ENCODE results near the gene KRT36. TPM values are rescaled to one million over a fixed set of nuclear protein-coding genes. Genes with fewer than 3 reads are reported as not detected.

Gene KRT36
- not detected in 2 replicates for total RNA-seq (2014; rRNA removed; shearing (Covaris generic))
- polyA plus RNA-seq (2016; fragmentation: Nextera tagmentation; extraction: Ambion mirVana): not detected in 2 replicates
- long read RNA-seq: 0 reads

- no peaks in the 10 kb centered on the region for H3K36me3 ChIP-seq (ENCODE audit: insufficient read depth)
- DNase-seq (ENCODE audit: low spot score): no peak
- Mint-ChIP-seq H3K9me3 (no peaks in the 10 kb centered on the region), H3K36me3 (ENCODE audit: low read depth) (no peaks in the 10 kb centered on the region), H3K27me3 (ENCODE audit: insufficient read depth, low read depth, poor library complexity) (peaks cover 26% of the 10 kb centered on the region), H3K4me3 (no peak within 1 kb of the TSS), H3K4me1 (no peaks in the 10 kb centered on the region), H3K27ac (no peak within 1 kb of the TSS)
- no peak within 1 kb of the TSS for H3K4me2 ChIP-seq
- TF ChIP-seq ETS1 (IDR thresholded peaks at IDR 0.05): no peak
- no peaks in the 10 kb centered on the region; the same call in 1 of the 2 replicates for H3K9me2 ChIP-seq (ENCODE audit: insufficient read depth)
- H3K79me2 ChIP-seq (replicated peaks; ENCODE audit: insufficient read depth): no peaks in the 10 kb centered on the region
- no peak within 1 kb of the TSS for H2AFZ ChIP-seq
- ATAC-seq: no peak
- no peaks in the 10 kb centered on the region for H3K27me3 ChIP-seq (ENCODE audit: insufficient read depth)
- H3K4me1 ChIP-seq (ENCODE audit: insufficient read depth): no peaks in the 10 kb centered on the region
- H3F3A ChIP-seq (replicated peaks; ENCODE audit: low read depth): no peaks in the 10 kb centered on the region
- H3K27ac ChIP-seq (ENCODE audit: low read depth): no peak within 1 kb of the TSS
- no peak within 1 kb of the TSS for H3K4me3 ChIP-seq
- no peaks in the 10 kb centered on the region for H4K20me1 ChIP-seq (replicated peaks; ENCODE audit: insufficient read depth)
Measured at GRCh38 chr17:41489531-41489930, at the start of gene KRT36. TSS of gene KRT36 (minus strand) at chr17:41489910. CDS start at chr17:41489864, 46 bp downstream.

- Histone ChIP-seq H3K4me1 (ENCODE audit: insufficient read depth) (peaks cover 4% of the 10 kb centered on the region), H3F3A (replicated peaks; ENCODE audit: low read depth) (no peaks in the 10 kb centered on the region), H2AFZ (peak overlapping the region; percentile 52; the same call in 1 of the 2 replicates), H3K9me2 (ENCODE audit: insufficient read depth) (no peaks in the 10 kb centered on the region), H3K27me3 (ENCODE audit: insufficient read depth) (no peaks in the 10 kb centered on the region), H4K20me1 (replicated peaks; ENCODE audit: insufficient read depth) (no peaks in the 10 kb centered on the region), H3K36me3 (ENCODE audit: insufficient read depth) (no peaks in the 10 kb centered on the region), H3K79me2 (replicated peaks; ENCODE audit: insufficient read depth) (no peaks in the 10 kb centered on the region), H3K4me2 (0 out of 2 replicates have a peak overlapping the region, but pooled peaks have one; percentile 38), H3K27ac (ENCODE audit: low read depth) (no peak overlapping the region), H3K4me3 (no peak overlapping the region)
- peaks cover 41% of the 10 kb centered on the region for H3K4me1 Mint-ChIP-seq
- no peak for DNase-seq (ENCODE audit: low spot score)
- H3K4me3 Mint-ChIP-seq: no peak overlapping the region
- no peaks in the 10 kb centered on the region for H3K36me3 Mint-ChIP-seq (ENCODE audit: low read depth)
- H3K27me3 Mint-ChIP-seq (ENCODE audit: insufficient read depth, low read depth, poor library complexity): peaks cover 14% of the 10 kb centered on the region
- H3K27ac Mint-ChIP-seq: no peak overlapping the region
- no peaks in the 10 kb centered on the region for H3K9me3 Mint-ChIP-seq
- ATAC-seq: peak; percentile 24
- TF ChIP-seq STAT1 (IDR thresholded peaks at IDR 0.05; ENCODE audit: unreplicated experiment) (no peak), JUNB (IDR thresholded peaks at IDR 0.05; ENCODE audit: unreplicated experiment) (no peak), REST (IDR thresholded peaks at IDR 0.05; ENCODE audit: unreplicated experiment) (no peak), EZH2phosphoT487 (IDR thresholded peaks at IDR 0.05; ENCODE audit: unreplicated experiment) (no peak), EZH2 (IDR thresholded peaks at IDR 0.05; ENCODE audit: low read depth, unreplicated experiment) (no peak), ZNF462 (CRISPR knock-in tag; IDR thresholded peaks at IDR 0.05) (no peak), CREB1 (CRISPR knock-in tag; IDR thresholded peaks at IDR 0.05; ENCODE audit: low read depth) (no peak), CTCF (conservative IDR thresholded peaks at IDR 0.05; ENCODE audit: low read depth in 2 of 2) (no peak)
Measured at GRCh38 chr17:41539071-41539492, 49.4 kb upstream of the KRT36 start.
